Measurements from ENCODE around the gene G3BP1.

Gene G3BP1

GRCh38 chr5:151745071-151745705, 26.6 kb upstream of the G3BP1 start:
- in situ Hi-C loops (cut with HindIII; ENCODE audit: low pct_ligation_motif_present, low sequenced_read_pairs): no loop called here
- Histone ChIP-seq H3K27me3 (replicated peaks) (no peaks in the 10 kb centered on the region), H3K27ac (peak overlapping the region; percentile 64), H3K36me3 (replicated peaks) (peaks cover 9% of the 10 kb centered on the region), H3K4me3 (ENCODE audit: low read depth, low read length) (no peak overlapping the region)
- DNase-seq: peak; percentile 84
- peak; percentile 21 for TF ChIP-seq CTCF (IDR thresholded peaks at IDR 0.05; ENCODE audit: low read depth, low read length, missing control alignments)

GRCh38 chr5:151750121-151750520, 21.6 kb upstream of the G3BP1 start:
- in situ Hi-C loops (cut with HindIII; ENCODE audit: low pct_ligation_motif_present, low sequenced_read_pairs): no loop called here
- no peak for DNase-seq
- Histone ChIP-seq H3K36me3 (replicated peaks) (peaks cover 9% of the 10 kb centered on the region), H3K27me3 (replicated peaks) (no peaks in the 10 kb centered on the region), H3K27ac (no peak overlapping the region), H3K4me3 (ENCODE audit: low read depth, low read length) (no peak overlapping the region)
- no peak for TF ChIP-seq CTCF (IDR thresholded peaks at IDR 0.05; ENCODE audit: low read depth, low read length, missing control alignments)

GRCh38 chr5:151751091-151751490, 20.7 kb upstream of the G3BP1 start:
- no peak for TF ChIP-seq CTCF (IDR thresholded peaks at IDR 0.05; ENCODE audit: low read depth, low read length, missing control alignments)
- Histone ChIP-seq H3K27me3 (replicated peaks) (no peaks in the 10 kb centered on the region), H3K4me3 (ENCODE audit: low read depth, low read length) (no peak overlapping the region), H3K27ac (no peak overlapping the region), H3K36me3 (replicated peaks) (peaks cover 1% of the 10 kb centered on the region)
- no peak for DNase-seq
- in situ Hi-C loops (cut with HindIII; ENCODE audit: low pct_ligation_motif_present, low sequenced_read_pairs): no loop called here

GRCh38 chr5:151751593-151751992, 20.2 kb upstream of the G3BP1 start:
- Histone ChIP-seq H3K27ac (no peak overlapping the region), H3K27me3 (replicated peaks) (no peaks in the 10 kb centered on the region), H3K36me3 (replicated peaks) (no peaks in the 10 kb centered on the region), H3K4me3 (ENCODE audit: low read depth, low read length) (no peak overlapping the region)
- no peak for DNase-seq
- TF ChIP-seq CTCF (IDR thresholded peaks at IDR 0.05; ENCODE audit: low read depth, low read length, missing control alignments): no peak
- in situ Hi-C loops (cut with HindIII; ENCODE audit: low pct_ligation_motif_present, low sequenced_read_pairs): no loop called here

- H3K27me3 ChIP-seq (replicated peaks): no peaks in the 10 kb centered on the region
These were observed 16.4 kb upstream of the G3BP1 start for GRCh38 chr5:151755383-151755782.

More at GRCh38 chr5:151755383-151755782, 16.4 kb upstream of the G3BP1 start:
- no peaks in the 10 kb centered on the region for H3K36me3 ChIP-seq (replicated peaks)
- in situ Hi-C loops (cut with HindIII; ENCODE audit: low pct_ligation_motif_present, low sequenced_read_pairs): no loop called here
- TF ChIP-seq CTCF (IDR thresholded peaks at IDR 0.05; ENCODE audit: low read depth, low read length, missing control alignments): no peak
- H3K27ac ChIP-seq: no peak overlapping the region
- no peak for DNase-seq
- H3K4me3 ChIP-seq (ENCODE audit: low read depth, low read length): no peak overlapping the region

Data from brain microvascular endothelial cell (primary cell).